GM12872 (cell line): Measurements from ENCODE around the gene SOST.

Experiments
- CTCF ChIP-seq: IDR thresholded peaks from 3 replicates; pipeline ENCODE4 v1.5.1; 2011; ENCODE audit warnings: low read depth, mild to moderate bottlenecking, low read length, moderate library complexity; ENCODE audit not compliant: insufficient read depth

Gene SOST

GRCh38 chr17:43714465-43715149 lies 44.0 kb downstream of the SOST start:
- no peak for TF ChIP-seq CTCF

- no peak for TF ChIP-seq CTCF
Observed at GRCh38 chr17:43713494-43714162, 45.0 kb downstream of the SOST start.

- no peak for TF ChIP-seq CTCF
Observed at GRCh38 chr17:43712397-43712796, 46.2 kb downstream of the SOST start.

- no peak for TF ChIP-seq CTCF
Observed at GRCh38 chr17:43710101-43710500, 48.5 kb downstream of the SOST start.

GRCh38 chr17:43709210-43709609 lies 49.4 kb downstream of the SOST start:
- no peak for TF ChIP-seq CTCF

GRCh38 chr17:43707184-43707583 lies 51.4 kb downstream of the SOST start:
- TF ChIP-seq CTCF: no peak

GRCh38 chr17:43706235-43706634 lies 52.4 kb downstream of the SOST start:
- TF ChIP-seq CTCF: no peak
